ENCODE data around the gene ACO2.

DNA sequence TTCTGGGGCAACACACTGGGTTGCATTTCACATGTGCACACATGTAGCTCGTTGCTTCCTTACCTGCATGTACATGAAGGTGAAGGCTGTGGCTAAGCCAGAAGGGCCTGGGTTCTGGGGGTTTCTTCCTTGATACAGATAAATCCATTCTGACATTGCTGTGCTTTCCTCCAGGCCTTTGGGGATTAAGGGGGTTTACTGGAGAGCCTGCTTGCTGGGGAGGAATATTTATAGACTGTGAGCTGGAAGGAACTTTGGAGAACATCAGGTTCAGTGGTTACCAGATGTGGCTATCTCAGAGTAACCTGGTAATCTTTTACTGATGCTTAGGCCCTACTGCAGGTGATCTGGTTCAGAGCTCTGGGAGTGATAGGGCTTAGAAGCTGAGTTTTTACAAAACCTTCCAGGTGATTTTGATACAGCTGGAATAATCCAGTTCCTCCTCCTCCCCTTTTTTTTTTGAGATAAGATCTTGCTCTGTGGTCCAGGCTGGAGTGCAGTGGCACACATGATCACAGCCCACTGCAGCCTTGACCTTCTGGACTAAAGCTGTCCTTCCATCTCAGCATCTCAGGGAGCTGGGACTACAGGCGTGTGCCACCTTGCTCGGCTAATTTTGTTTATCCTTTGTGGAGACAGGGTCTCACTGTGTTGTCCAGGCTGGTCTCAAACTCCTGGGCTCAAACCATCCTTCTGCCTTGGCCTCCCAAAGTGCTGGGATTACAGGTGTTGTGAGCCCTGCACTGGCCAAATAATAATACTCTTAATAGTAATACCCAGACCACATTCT is 19.9 kb downstream of the ACO2 start:
- TF ChIP-seq POLR2A (IDR thresholded peaks at IDR 0.05; ENCODE audit: low read length), result no peak
- no peak for TF ChIP-seq GATA1 (IDR thresholded peaks at IDR 0.05; ENCODE audit: low read depth, low read length)
